ENCODE data around the gene NCKAP5L. TPM values are rescaled to one million over a fixed set of nuclear protein-coding genes. Genes with fewer than 3 reads are reported as not detected.

NCKAP5L gene
- total RNA-seq, 1 donor from 2014 or later: 33.4 TPM

DNA sequence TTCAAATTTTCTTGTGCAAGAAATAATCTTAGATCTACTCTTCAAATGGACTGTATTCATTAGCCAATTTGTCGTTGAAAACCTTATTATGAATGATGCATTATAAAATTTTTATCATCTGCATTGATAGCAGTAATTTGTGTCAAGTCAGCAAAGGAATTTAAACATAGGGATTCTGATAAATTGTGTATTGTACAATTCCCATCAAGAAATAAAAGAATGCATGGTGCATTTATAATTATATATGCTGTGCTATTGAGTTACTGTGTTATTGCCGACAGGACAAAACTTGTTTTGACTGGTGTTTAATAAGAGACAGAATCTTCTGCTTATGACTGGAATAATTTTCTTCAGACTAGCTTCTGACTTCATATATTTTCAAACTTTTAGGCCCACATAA is 17.8 kb upstream of the NCKAP5L start:
- intact Hi-C loops (cut with DNase I): loop anchor here (10.0 kb wide), 1 partner anchor 201 kb away; no protein-coding TSS in a partner anchor
- H3K4me3 ChIP-seq: no peak overlapping the region
- TF ChIP-seq, protein P1, sequence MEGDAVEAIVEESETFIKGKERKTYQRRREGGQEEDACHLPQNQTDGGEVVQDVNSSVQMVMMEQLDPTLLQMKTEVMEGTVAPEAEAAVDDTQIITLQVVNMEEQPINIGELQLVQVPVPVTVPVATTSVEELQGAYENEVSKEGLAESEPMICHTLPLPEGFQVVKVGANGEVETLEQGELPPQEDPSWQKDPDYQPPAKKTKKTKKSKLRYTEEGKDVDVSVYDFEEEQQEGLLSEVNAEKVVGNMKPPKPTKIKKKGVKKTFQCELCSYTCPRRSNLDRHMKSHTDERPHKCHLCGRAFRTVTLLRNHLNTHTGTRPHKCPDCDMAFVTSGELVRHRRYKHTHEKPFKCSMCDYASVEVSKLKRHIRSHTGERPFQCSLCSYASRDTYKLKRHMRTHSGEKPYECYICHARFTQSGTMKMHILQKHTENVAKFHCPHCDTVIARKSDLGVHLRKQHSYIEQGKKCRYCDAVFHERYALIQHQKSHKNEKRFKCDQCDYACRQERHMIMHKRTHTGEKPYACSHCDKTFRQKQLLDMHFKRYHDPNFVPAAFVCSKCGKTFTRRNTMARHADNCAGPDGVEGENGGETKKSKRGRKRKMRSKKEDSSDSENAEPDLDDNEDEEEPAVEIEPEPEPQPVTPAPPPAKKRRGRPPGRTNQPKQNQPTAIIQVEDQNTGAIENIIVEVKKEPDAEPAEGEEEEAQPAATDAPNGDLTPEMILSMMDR (IDR thresholded peaks at IDR 0.05): no peak
- no peak for DNase-seq (ENCODE audit: low spot score in 2 of 2)
- no peaks in the 10 kb centered on the region for H3K36me3 ChIP-seq
- no peak overlapping the region for H3K27ac ChIP-seq
- no peaks in the 10 kb centered on the region for H3K27me3 ChIP-seq
- H3K4me1 ChIP-seq: peaks cover 0 to 18% of the 10 kb centered on the region in 2 donors
- H3K9me3 ChIP-seq: no peaks in the 10 kb centered on the region

DNA sequence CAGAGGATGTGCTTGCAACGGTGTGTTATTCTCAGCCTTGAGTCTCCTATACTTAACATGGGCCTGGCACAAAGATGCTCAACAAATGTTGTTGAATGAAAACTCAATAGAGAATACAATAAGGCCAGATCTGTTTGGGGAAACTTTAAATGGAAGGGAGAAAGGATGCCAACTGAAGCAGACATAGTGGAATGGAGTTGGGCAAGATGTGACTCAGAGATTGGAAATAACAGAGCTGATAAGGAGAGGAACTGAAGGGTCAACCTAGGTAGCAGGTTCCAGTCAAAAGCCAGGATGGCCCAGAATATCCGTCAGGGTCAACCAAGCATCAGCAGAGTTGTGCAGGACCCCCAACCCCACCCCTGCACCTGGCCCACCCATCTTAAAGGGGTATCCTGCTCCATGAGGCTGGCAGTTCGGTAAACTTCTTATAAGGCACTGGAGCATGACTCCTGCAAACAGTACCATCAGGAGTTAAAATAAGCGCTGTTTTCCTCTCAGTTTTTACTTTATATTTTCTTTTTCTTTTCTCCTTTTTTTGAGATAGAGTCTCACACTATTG is 15.7 kb upstream of the NCKAP5L start:
- H3K27ac ChIP-seq: peak overlapping the region; percentile 92 to 93
- intact Hi-C loops (cut with DNase I): loop anchor here (1.0 to 10.0 kb wide), 2 partner anchors 16 to 199 kb away; partner anchors contain the start of gene NCKAP5L

DNA sequence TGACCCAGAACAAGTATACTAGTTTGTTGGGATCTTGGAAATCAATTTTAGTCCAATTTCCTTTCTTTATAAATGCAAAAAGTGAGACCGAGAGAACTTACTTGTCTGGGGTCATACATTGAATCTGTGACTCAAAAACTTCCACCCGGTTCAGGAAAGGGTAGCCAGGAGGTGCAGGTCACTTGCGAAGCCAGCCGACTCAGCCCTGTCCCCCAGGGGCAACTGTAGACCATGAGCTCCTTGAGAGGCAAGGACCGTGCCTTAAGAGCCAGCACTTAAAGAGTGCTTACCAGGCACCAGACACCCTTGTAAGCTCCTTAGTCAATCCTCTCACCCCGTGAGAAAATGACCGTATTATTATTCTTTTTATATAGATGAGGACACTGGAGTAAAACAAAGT is 15.2 kb upstream of the NCKAP5L start:
- Histone ChIP-seq H3K27me3 (no peaks in the 10 kb centered on the region), H3K27ac (peak overlapping the region; percentile 92 to 93), H3K9me3 (no peaks in the 10 kb centered on the region), H3K4me1 (peaks cover 0 to 18% of the 10 kb centered on the region in 2 donors), H3K36me3 (no peaks in the 10 kb centered on the region), H3K4me3 (peak overlapping the region; percentile 77 to 79)
- TF ChIP-seq, protein P1 (IDR thresholded peaks at IDR 0.05): no peak
- DNase-seq (ENCODE audit: low spot score in 2 of 2): no peak
- intact Hi-C loops (cut with DNase I): loop anchor here (1.0 to 10.0 kb wide), 2 partner anchors 15 to 199 kb away; partner anchors contain the start of gene NCKAP5L

More for the DNA sequence above, 15.7 kb upstream of the NCKAP5L start:
- TF ChIP-seq, protein P1 (IDR thresholded peaks at IDR 0.05): no peak
- no peaks in the 10 kb centered on the region for H3K27me3 ChIP-seq
- H3K4me3 ChIP-seq: no peak overlapping the region
- no peak for DNase-seq (ENCODE audit: low spot score in 2 of 2)
- H3K4me1 ChIP-seq: peaks cover 0 to 18% of the 10 kb centered on the region in 2 donors
- H3K36me3 ChIP-seq: no peaks in the 10 kb centered on the region
- H3K9me3 ChIP-seq: no peaks in the 10 kb centered on the region

DNA sequence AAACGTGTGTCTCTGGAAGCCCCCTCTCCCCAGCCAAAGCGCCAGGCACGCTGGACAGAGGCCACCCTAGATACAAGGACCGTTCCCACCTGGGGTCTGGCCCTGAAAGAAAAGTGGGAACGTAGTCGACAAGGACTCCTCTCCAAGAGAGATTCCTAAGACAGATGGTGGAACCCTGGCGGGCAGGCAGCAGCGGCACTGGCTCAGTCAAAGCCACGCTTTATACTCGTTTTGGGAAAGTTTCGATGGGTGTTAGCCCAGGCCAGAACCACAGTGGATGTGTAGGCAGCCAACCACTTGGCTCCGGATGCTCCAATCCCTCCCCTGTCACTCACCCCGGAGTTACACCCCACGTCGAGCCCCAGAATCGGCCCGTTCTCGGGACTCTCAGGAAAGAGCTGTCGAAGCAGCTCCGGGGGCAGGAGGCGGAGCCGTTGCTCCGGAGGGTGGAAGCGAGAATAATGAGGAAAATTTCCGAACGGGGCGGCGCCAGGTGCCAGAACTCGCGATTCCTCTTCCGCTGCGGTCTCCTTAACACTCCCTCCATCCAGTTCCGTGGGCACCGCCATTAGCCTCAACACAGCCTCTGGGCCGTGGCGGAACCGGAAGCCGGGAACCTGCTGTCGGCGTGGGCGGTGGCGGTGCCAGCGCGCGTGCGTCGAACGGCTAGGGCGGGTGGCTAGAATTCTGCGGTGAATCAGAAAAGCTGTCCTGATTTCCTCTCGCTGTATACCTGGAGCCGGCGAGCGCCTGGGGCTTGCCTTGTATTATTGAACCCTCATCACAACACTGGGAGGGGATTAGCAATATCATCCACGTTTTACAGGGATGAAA is 14.5 kb upstream of the NCKAP5L start, which contains the start of gene BCDIN3D:
TSS of gene BCDIN3D (minus strand) at position 588 of the 834 bp plus-strand sequence. CDS start at position 569, 19 bp downstream.
- H3K9me3 ChIP-seq: no peaks in the 10 kb centered on the region
- intact Hi-C loops (cut with DNase I): loop anchor here (1.0 to 10.0 kb wide), 2 partner anchors 14 to 198 kb away; partner anchors contain the start of gene NCKAP5L
- H3K27ac ChIP-seq: peak within 1 kb of the TSS; percentile 92 to 93

DNA sequence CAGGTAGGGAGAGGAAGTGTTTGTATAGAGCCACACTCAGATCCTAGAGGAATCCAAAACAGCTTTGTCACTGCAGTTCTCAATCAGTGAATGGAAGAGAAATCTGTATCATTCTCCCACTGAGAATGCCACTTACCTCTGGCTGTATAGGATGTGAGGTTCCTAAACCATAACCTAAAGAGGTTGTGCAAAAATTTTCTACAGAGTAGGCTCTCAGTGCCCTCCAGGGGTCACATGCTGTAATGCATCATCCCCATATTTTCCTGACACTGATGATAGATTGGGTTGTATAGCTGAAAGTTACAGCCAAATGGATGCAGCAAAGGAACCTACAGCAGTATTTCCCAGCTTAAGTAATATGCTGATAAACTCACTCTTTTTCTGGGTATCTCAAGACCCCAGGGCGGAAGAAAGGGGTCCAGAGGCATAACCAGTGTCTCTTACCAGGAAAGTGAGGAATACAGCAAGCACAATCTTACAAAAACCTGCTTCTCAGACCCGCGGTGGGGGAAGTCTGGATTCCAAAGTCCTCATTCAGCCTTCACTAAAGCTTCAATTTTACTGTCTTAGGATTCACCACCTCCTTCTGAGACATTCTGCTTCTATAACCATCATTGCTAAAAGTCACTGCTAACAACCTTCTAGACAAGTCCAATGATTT is 10.9 kb upstream of the NCKAP5L start:
- H3K9me3 ChIP-seq: no peaks in the 10 kb centered on the region
- H3K36me3 ChIP-seq: no peaks in the 10 kb centered on the region
- intact Hi-C loops (cut with DNase I): loop anchor here (2.0 kb wide), 1 partner anchor 62 kb away; no protein-coding TSS in a partner anchor
- TF ChIP-seq, protein P1 (IDR thresholded peaks at IDR 0.05): peak; percentile 45 to 64 (median 56)
- no peaks in the 10 kb centered on the region for H3K27me3 ChIP-seq
- no peak overlapping the region for H3K27ac ChIP-seq
- DNase-seq (ENCODE audit: low spot score in 2 of 2): no peak
- H3K4me1 ChIP-seq: peaks cover 0 to 18% of the 10 kb centered on the region in 2 donors
- no peak overlapping the region for H3K4me3 ChIP-seq

More for the DNA sequence above, 14.5 kb upstream of the NCKAP5L start, which contains the start of gene BCDIN3D:
- DNase-seq (ENCODE audit: low spot score in 2 of 2): peak; percentile 65 to 96
- Histone ChIP-seq H3K36me3 (no peaks in the 10 kb centered on the region), H3K4me1 (peaks cover 0 to 18% of the 10 kb centered on the region in 2 donors), H3K27me3 (no peaks in the 10 kb centered on the region), H3K4me3 (peak within 1 kb of the TSS; percentile 77 to 79)
- TF ChIP-seq, protein P1 (IDR thresholded peaks at IDR 0.05): no peak
